ENCODE data around the gene TCP10L. TPM values are rescaled to one million over a fixed set of nuclear protein-coding genes. Genes with fewer than 3 reads are reported as not detected.
A peak's percentile ranks its signal among the peaks of the same experiment; 100 is the strongest.

TCP10L gene
- total and polyA plus RNA-seq, 2 of the 13 experiments (the other 11 are each of a cell fraction or from before 2014, with no cell fraction given): 0.90 to 2.4 TPM

DNA sequence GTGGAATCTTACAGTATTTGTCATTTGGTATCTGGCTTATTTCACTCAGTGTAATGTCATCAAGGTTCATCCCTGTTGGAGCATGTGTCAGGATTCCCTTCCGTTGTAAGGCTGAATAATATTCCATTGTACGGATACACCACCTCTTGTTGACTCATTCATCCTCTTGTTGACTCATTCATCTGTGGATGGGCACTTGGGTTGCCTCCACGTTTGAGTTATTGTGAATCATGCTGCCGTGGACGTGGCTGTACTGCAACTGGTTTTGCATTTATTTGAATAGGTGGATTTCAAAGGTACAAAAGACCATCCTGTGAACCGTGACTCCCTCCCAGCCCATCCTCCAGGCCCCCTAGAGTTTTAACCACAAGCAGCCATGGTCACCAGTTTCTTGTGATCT, 11.9 kb upstream of the TCP10L start (continued):
- no peak for TF ChIP-seq GZF1 (CRISPR knock-in tag; IDR thresholded peaks at IDR 0.05)
- TF ChIP-seq NFRKB (IDR thresholded peaks at IDR 0.05): no peak
- TF ChIP-seq ZNF839 (CRISPR knock-in tag; IDR thresholded peaks at IDR 0.05; ENCODE audit: borderline replicate concordance): no peak
- TF ChIP-seq, protein P1, sequence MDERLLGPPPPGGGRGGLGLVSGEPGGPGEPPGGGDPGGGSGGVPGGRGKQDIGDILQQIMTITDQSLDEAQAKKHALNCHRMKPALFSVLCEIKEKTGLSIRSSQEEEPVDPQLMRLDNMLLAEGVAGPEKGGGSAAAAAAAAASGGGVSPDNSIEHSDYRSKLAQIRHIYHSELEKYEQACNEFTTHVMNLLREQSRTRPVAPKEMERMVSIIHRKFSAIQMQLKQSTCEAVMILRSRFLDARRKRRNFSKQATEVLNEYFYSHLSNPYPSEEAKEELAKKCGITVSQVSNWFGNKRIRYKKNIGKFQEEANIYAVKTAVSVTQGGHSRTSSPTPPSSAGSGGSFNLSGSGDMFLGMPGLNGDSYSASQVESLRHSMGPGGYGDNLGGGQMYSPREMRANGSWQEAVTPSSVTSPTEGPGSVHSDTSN (CRISPR knock-in tag; IDR thresholded peaks at IDR 0.05): no peak
- TF ChIP-seq, protein P2, sequence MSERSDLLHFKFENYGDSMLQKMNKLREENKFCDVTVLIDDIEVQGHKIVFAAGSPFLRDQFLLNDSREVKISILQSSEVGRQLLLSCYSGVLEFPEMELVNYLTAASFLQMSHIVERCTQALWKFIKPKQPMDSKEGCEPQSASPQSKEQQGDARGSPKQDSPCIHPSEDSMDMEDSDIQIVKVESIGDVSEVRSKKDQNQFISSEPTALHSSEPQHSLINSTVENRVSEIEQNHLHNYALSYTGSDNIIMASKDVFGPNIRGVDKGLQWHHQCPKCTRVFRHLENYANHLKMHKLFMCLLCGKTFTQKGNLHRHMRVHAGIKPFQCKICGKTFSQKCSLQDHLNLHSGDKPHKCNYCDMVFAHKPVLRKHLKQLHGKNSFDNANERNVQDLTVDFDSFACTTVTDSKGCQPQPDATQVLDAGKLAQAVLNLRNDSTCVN (CRISPR knock-in tag; IDR thresholded peaks at IDR 0.05; ENCODE audit: borderline replicate concordance): no peak
- TF ChIP-seq, protein P3, sequence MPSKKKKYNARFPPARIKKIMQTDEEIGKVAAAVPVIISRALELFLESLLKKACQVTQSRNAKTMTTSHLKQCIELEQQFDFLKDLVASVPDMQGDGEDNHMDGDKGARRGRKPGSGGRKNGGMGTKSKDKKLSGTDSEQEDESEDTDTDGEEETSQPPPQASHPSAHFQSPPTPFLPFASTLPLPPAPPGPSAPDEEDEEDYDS (CRISPR knock-in tag; IDR thresholded peaks at IDR 0.05): 0 out of 2 replicates have a peak, but pooled peaks have one; percentile 23
- TF ChIP-seq, protein P4, sequence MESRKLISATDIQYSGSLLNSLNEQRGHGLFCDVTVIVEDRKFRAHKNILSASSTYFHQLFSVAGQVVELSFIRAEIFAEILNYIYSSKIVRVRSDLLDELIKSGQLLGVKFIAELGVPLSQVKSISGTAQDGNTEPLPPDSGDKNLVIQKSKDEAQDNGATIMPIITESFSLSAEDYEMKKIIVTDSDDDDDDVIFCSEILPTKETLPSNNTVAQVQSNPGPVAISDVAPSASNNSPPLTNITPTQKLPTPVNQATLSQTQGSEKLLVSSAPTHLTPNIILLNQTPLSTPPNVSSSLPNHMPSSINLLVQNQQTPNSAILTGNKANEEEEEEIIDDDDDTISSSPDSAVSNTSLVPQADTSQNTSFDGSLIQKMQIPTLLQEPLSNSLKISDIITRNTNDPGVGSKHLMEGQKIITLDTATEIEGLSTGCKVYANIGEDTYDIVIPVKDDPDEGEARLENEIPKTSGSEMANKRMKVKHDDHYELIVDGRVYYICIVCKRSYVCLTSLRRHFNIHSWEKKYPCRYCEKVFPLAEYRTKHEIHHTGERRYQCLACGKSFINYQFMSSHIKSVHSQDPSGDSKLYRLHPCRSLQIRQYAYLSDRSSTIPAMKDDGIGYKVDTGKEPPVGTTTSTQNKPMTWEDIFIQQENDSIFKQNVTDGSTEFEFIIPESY (CRISPR knock-in tag; IDR thresholded peaks at IDR 0.05): no peak
- TF ChIP-seq, protein P5, sequence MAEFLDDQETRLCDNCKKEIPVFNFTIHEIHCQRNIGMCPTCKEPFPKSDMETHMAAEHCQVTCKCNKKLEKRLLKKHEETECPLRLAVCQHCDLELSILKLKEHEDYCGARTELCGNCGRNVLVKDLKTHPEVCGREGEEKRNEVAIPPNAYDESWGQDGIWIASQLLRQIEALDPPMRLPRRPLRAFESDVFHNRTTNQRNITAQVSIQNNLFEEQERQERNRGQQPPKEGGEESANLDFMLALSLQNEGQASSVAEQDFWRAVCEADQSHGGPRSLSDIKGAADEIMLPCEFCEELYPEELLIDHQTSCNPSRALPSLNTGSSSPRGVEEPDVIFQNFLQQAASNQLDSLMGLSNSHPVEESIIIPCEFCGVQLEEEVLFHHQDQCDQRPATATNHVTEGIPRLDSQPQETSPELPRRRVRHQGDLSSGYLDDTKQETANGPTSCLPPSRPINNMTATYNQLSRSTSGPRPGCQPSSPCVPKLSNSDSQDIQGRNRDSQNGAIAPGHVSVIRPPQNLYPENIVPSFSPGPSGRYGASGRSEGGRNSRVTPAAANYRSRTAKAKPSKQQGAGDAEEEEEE (CRISPR knock-in tag; IDR thresholded peaks at IDR 0.05; ENCODE audit: borderline replicate concordance): no peak
- TF ChIP-seq SMAD1 (CRISPR knock-in tag; IDR thresholded peaks at IDR 0.05; ENCODE audit: borderline replicate concordance, low read depth): no peak
- no peak for TF ChIP-seq ZNF143 (CRISPR knock-in tag; IDR thresholded peaks at IDR 0.05)
- TF ChIP-seq, protein P6, sequence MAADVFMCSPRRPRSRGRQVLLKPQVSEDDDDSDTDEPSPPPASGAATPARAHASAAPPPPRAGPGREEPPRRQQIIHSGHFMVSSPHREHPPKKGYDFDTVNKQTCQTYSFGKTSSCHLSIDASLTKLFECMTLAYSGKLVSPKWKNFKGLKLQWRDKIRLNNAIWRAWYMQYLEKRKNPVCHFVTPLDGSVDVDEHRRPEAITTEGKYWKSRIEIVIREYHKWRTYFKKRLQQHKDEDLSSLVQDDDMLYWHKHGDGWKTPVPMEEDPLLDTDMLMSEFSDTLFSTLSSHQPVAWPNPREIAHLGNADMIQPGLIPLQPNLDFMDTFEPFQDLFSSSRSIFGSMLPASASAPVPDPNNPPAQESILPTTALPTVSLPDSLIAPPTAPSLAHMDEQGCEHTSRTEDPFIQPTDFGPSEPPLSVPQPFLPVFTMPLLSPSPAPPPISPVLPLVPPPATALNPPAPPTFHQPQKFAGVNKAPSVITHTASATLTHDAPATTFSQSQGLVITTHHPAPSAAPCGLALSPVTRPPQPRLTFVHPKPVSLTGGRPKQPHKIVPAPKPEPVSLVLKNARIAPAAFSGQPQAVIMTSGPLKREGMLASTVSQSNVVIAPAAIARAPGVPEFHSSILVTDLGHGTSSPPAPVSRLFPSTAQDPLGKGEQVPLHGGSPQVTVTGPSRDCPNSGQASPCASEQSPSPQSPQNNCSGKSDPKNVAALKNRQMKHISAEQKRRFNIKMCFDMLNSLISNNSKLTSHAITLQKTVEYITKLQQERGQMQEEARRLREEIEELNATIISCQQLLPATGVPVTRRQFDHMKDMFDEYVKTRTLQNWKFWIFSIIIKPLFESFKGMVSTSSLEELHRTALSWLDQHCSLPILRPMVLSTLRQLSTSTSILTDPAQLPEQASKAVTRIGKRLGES (CRISPR knock-in tag; IDR thresholded peaks at IDR 0.05; ENCODE audit: borderline replicate concordance): no peak
- TF ChIP-seq, protein P7, sequence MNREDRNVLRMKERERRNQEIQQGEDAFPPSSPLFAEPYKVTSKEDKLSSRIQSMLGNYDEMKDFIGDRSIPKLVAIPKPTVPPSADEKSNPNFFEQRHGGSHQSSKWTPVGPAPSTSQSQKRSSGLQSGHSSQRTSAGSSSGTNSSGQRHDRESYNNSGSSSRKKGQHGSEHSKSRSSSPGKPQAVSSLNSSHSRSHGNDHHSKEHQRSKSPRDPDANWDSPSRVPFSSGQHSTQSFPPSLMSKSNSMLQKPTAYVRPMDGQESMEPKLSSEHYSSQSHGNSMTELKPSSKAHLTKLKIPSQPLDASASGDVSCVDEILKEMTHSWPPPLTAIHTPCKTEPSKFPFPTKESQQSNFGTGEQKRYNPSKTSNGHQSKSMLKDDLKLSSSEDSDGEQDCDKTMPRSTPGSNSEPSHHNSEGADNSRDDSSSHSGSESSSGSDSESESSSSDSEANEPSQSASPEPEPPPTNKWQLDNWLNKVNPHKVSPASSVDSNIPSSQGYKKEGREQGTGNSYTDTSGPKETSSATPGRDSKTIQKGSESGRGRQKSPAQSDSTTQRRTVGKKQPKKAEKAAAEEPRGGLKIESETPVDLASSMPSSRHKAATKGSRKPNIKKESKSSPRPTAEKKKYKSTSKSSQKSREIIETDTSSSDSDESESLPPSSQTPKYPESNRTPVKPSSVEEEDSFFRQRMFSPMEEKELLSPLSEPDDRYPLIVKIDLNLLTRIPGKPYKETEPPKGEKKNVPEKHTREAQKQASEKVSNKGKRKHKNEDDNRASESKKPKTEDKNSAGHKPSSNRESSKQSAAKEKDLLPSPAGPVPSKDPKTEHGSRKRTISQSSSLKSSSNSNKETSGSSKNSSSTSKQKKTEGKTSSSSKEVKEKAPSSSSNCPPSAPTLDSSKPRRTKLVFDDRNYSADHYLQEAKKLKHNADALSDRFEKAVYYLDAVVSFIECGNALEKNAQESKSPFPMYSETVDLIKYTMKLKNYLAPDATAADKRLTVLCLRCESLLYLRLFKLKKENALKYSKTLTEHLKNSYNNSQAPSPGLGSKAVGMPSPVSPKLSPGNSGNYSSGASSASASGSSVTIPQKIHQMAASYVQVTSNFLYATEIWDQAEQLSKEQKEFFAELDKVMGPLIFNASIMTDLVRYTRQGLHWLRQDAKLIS (CRISPR knock-in tag; IDR thresholded peaks at IDR 0.05): no peak
- no peak for TF ChIP-seq PRPF4 (IDR thresholded peaks at IDR 0.05; ENCODE audit: low read depth, low read length, poor library complexity, severe bottlenecking)
- no peak for TF ChIP-seq ZC3H13 (CRISPR knock-in tag; IDR thresholded peaks at IDR 0.05)
- TF ChIP-seq MTA3 (CRISPR knock-in tag; IDR thresholded peaks at IDR 0.05): no peak
- no peak for TF ChIP-seq RARG (CRISPR knock-in tag; IDR thresholded peaks at IDR 0.05; ENCODE audit: low read depth)

Data from HepG2 (cell line).